Karpas-422 (cell line): ENCODE data around the gene NHSL1. TPM values are rescaled to one million over a fixed set of nuclear protein-coding genes. Genes with fewer than 3 reads are reported as not detected.

ENCODE experiments used
- DNase-seq: peaks from one replicate; pipeline ENCODE4 v3.0.0-alpha.2; 2015
- H2AFZ ChIP-seq: fragments of 200-600 bp; sonication (generic); 2 replicates; pipeline ENCODE4 v1.6.1; 2014; ENCODE audit warnings: antibody characterized with exemption, low read length, mixed read lengths
- H3K27ac ChIP-seq: fragments of 200-600 bp; sonication (generic); 2 replicates; pipeline ENCODE4 v1.5.1; 2014; ENCODE audit warnings: mild to moderate bottlenecking, low read length, moderate library complexity
- H3K27me3 ChIP-seq: fragments of 200-600 bp; sonication (generic); 2 replicates; pipeline ENCODE4 v1.6.1; 2014; ENCODE audit warnings: low read length, mixed read lengths
- H3K36me3 ChIP-seq: fragments of 200-600 bp; sonication (generic); 2 replicates; pipeline ENCODE4 v1.6.1; 2014; ENCODE audit warnings: low read length, mixed read lengths; ENCODE audit not compliant: insufficient read depth
- H3K4me1 ChIP-seq: fragments of 200-600 bp; sonication (generic); 2 replicates; pipeline ENCODE4 v1.6.1; 2014; ENCODE audit warnings: mild to moderate bottlenecking, low read length, mixed read lengths
- H3K4me2 ChIP-seq: fragments of 200-600 bp; sonication (generic); 2 replicates; pipeline ENCODE4 v1.6.1; 2014; ENCODE audit warnings: low read length, low read depth, mild to moderate bottlenecking; ENCODE audit not compliant: poor library complexity, severe bottlenecking
- H3K4me3 ChIP-seq: fragments of 200-600 bp; sonication (generic); 2 replicates; pipeline ENCODE4 v1.5.1; 2014; ENCODE audit warnings: mild to moderate bottlenecking, antibody characterized with exemption, low read length, mixed read lengths
- H3K79me2 ChIP-seq: fragments of 200-600 bp; sonication (generic); 2 replicates; pipeline ENCODE4 v1.6.1; 2014; ENCODE audit warnings: mild to moderate bottlenecking, low read length, mixed read lengths
- H3K9ac ChIP-seq: fragments of 200-600 bp; sonication (generic); 2 replicates; pipeline ENCODE4 v1.6.0; 2014; ENCODE audit warnings: low read length
- H3K9me2 ChIP-seq: fragments of 200-600 bp; sonication (generic), shearing (Covaris generic); replicated peaks from 2 replicates; pipeline ENCODE4 v1.6.0; 2014; ENCODE audit warnings: mild to moderate bottlenecking, low read length, moderate library complexity; ENCODE audit not compliant: insufficient read depth
- H3K9me3 ChIP-seq: fragments of 300-700, 200-600 bp; sonication (generic); 2 replicates; pipeline ENCODE4 v1.6.1; 2014; ENCODE audit warnings: low read length, mixed read lengths
- H4K20me1 ChIP-seq: fragments of 200-600 bp; sonication (generic); 2 replicates; pipeline ENCODE4 v1.6.1; 2014; ENCODE audit warnings: mild to moderate bottlenecking, antibody characterized with exemption, low read length, low read depth; ENCODE audit not compliant: insufficient read depth
- total RNA-seq: library from RNA; depleted of rRNA; stranded (reverse); fragments of >200 nt; shearing (Covaris generic); gene quantifications from 2 replicates; pipeline ENCODE4 v1.2.3, GENCODE V29; 2014; ENCODE audit warnings: low replicate concordance

NHSL1 gene
- total RNA-seq, 1 experiment from 2014 or later, result 2.6 TPM

DNA sequence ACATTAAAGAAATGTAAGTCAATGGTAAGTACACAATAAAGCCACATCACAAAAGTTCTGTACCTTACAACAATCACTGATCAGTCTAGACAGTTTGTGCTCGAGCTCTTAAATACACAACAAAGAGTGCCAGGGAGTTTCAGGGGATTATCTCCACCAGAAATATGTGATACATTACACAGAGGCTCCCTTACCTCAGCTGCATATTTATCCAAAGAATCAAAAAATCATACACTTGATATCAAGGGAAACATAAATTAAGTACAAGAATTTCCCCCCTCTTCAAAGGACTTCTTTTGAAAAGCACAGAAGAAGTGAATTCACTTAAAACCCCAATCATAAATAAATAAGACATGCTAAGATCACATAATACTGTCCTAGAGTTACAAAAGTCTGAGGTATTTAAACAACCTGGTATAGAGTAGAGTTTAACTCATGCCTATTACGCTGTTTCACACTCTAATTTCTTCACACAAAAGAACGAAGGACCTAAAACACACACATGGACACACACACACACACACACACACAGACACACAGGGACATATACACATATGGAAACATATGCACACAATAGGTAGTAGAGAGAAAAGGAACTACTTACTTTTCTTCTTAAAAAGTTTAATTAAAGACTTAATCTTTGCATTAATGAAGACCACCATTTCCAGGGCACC lies 528 bp downstream of the NHSL1 start:
- Histone ChIP-seq H3K36me3 (no peaks in the 10 kb centered on the region), H3K9me3 (no peaks in the 10 kb centered on the region), H4K20me1 (no peaks in the 10 kb centered on the region), H3K9ac (peak overlapping the region; percentile 53), H3K4me3 (peak overlapping the region; percentile 46), H3K4me1 (peaks cover 35% of the 10 kb centered on the region), H3K79me2 (no peaks in the 10 kb centered on the region), H3K9me2 (no peaks in the 10 kb centered on the region), H3K4me2 (peak overlapping the region; percentile 48), H2AFZ (no peak overlapping the region), H3K27ac (peak overlapping the region; percentile 81), H3K27me3 (no peaks in the 10 kb centered on the region)
- no peak for DNase-seq

DNA sequence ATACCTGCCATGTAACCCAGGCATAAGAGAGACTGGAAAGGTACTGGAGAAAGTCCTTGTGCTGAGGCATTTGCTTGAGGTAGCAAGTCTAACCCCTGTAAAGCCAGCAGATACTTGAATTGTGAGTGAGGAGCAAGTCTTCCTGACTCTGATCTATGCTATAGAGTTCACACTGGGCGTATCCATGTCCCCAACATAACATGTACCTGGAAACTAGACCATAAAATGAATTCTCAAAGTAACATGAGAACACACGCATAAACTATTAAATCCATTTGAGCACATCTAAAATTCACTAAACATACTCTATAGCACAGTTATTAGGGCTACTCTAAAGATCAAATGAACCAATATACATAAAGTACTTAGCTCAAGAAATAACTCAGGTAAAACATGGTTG lies 2.0 kb downstream of the NHSL1 start:
- Histone ChIP-seq H3K9me2 (no peaks in the 10 kb centered on the region), H3K79me2 (no peaks in the 10 kb centered on the region), H2AFZ (no peak overlapping the region), H3K9me3 (no peaks in the 10 kb centered on the region), H3K9ac (no peak overlapping the region), H3K4me1 (peaks cover 35% of the 10 kb centered on the region), H4K20me1 (no peaks in the 10 kb centered on the region), H3K27me3 (no peaks in the 10 kb centered on the region), H3K36me3 (no peaks in the 10 kb centered on the region), H3K4me2 (no peak overlapping the region), H3K4me3 (0 out of 2 replicates have a peak overlapping the region, but pooled peaks have one; percentile 46), H3K27ac (no peak overlapping the region)
- DNase-seq, result no peak

DNA sequence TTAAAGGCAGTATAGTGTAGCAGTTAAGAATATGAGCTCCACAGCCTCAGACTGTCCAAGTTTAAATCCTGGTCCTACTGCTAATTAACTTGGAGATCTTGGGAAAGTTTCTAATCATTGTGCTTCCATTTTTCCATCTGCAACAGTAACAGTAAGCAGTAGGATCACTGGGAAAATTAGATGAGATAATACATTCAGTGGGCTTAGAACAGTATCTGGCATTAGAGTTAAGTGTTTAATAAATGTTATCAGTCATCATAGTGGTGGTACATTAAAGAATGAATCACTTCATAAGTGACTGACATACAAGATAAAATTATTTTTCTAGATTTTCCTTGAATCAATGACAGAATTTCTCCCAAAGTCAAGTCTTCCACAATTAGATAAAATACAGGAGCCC lies 5.0 kb downstream of the NHSL1 start:
- Histone ChIP-seq H2AFZ (no peak overlapping the region), H3K9me2 (no peaks in the 10 kb centered on the region), H3K79me2 (no peaks in the 10 kb centered on the region)

DNA sequence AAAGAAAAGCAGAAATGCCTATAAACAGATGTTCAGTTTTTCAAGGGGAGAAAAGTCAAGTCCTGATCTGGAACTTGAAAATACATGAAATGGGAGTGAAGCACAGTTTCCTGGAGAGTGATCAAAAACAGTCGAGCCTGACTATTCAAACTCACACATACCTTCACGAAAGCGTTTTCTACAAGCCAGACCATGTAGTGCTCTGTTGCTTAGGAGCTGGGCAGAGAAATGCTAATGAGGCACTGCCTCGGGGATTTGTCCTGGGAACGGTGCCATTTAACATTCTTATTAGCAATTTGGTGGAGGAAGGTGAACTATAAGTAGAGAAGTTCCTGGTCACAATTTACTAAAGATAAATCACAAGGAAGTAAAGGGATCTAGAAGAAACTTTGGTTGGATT lies 5.9 kb downstream of the NHSL1 start:
- no peaks in the 10 kb centered on the region for H3K36me3 ChIP-seq
- peaks cover 10% of the 10 kb centered on the region for H3K4me1 ChIP-seq
- H3K4me2 ChIP-seq, result no peak overlapping the region
- DNase-seq, result no peak
- H3K27me3 ChIP-seq, result no peaks in the 10 kb centered on the region
- no peak overlapping the region for H3K4me3 ChIP-seq
- no peak overlapping the region for H3K27ac ChIP-seq
- H2AFZ ChIP-seq, result no peak overlapping the region
- H4K20me1 ChIP-seq, result no peaks in the 10 kb centered on the region
- no peaks in the 10 kb centered on the region for H3K9me2 ChIP-seq
- H3K9ac ChIP-seq, result no peak overlapping the region
- H3K9me3 ChIP-seq, result no peaks in the 10 kb centered on the region
- H3K79me2 ChIP-seq, result no peaks in the 10 kb centered on the region

More for the DNA sequence above, 5.0 kb downstream of the NHSL1 start:
- Histone ChIP-seq H3K4me1 (peaks cover 17% of the 10 kb centered on the region), H3K36me3 (no peaks in the 10 kb centered on the region), H3K27me3 (no peaks in the 10 kb centered on the region), H3K9ac (no peak overlapping the region), H3K4me3 (no peak overlapping the region), H3K9me3 (no peaks in the 10 kb centered on the region), H3K27ac (no peak overlapping the region), H4K20me1 (no peaks in the 10 kb centered on the region), H3K4me2 (no peak overlapping the region)
- no peak for DNase-seq

DNA sequence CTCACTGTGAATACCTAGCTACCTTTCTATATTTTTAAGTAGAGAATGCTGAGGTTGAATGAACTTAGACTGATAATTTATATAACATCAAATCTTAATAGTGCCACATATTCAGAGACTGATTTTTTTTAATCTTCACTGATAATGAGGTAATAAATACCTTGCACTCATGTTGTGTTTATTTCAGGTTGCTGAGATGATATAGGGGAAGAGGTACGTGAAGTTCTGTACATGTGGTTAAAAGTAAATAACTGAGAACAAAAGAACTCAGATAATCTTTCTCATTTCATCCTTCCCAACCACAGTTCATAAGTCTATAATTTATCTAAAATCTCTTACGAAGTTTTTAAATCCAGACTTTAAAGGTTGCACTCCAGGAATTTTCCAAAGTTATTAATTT lies 6.4 kb downstream of the NHSL1 start:
- H3K9ac ChIP-seq, result no peak overlapping the region
- H3K27me3 ChIP-seq, result no peaks in the 10 kb centered on the region
- H3K79me2 ChIP-seq, result no peaks in the 10 kb centered on the region
- no peak overlapping the region for H3K4me2 ChIP-seq
- no peak overlapping the region for H3K27ac ChIP-seq
- no peaks in the 10 kb centered on the region for H3K9me2 ChIP-seq
- DNase-seq, result no peak
- no peak overlapping the region for H2AFZ ChIP-seq
- H3K9me3 ChIP-seq, result no peaks in the 10 kb centered on the region
- H3K4me1 ChIP-seq, result peaks cover 5% of the 10 kb centered on the region
- H4K20me1 ChIP-seq, result no peaks in the 10 kb centered on the region
- no peak overlapping the region for H3K4me3 ChIP-seq
- H3K36me3 ChIP-seq, result no peaks in the 10 kb centered on the region

DNA sequence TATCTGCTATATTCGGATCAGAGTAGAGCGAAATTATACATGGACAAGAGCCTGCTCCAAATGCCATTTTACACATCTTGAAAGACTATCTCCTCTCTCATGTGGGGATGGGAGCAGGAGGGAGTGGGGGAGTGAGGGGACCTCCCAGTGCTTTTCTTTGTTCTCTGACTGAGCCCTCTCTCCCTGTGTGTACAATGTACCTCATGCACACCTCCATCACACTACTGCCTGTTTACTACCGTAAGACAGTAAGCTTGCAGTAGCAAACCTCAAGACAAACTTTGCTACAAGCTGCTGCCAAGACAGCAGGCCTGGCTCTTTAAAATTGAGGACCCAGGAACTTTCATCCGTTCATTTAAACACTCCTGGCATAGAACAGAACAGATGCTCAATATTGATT lies 7.2 kb downstream of the NHSL1 start:
- Histone ChIP-seq H3K27ac (no peak overlapping the region), H3K9me2 (no peaks in the 10 kb centered on the region), H3K27me3 (no peaks in the 10 kb centered on the region), H3K9me3 (no peaks in the 10 kb centered on the region), H2AFZ (no peak overlapping the region), H3K79me2 (no peaks in the 10 kb centered on the region), H4K20me1 (no peaks in the 10 kb centered on the region), H3K9ac (no peak overlapping the region), H3K4me2 (no peak overlapping the region), H3K4me3 (no peak overlapping the region), H3K4me1 (peaks cover 3% of the 10 kb centered on the region; the same call in 1 of the 2 replicates), H3K36me3 (no peaks in the 10 kb centered on the region)
- DNase-seq, result no peak

DNA sequence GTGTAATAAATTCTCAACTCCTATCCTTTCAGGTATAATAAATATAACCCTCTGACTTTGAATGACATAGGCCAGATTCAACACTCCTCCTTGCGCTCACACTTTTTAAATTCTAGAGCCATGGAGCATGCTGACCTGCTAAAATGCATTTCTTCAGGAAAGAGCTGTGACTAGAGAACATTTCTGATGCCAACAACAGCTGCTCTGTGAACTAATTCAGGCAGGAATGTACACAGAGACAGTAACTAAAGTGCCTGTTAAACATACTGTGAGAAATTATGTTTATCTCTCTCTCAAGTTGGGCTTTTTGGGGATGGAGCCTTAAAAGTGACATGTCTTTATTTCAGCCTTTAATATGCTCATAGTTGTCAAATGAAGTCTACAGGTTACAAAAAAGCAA lies 8.3 kb downstream of the NHSL1 start:
- no peaks in the 10 kb centered on the region for H3K79me2 ChIP-seq
- no peaks in the 10 kb centered on the region for H3K27me3 ChIP-seq
- no peaks in the 10 kb centered on the region for H3K9me2 ChIP-seq
- H3K4me2 ChIP-seq, result no peak overlapping the region
- H3K4me1 ChIP-seq, result peaks cover 3% of the 10 kb centered on the region; the same call in 1 of the 2 replicates
- no peak overlapping the region for H2AFZ ChIP-seq
- H3K4me3 ChIP-seq, result no peak overlapping the region
- H4K20me1 ChIP-seq, result no peaks in the 10 kb centered on the region
- no peaks in the 10 kb centered on the region for H3K36me3 ChIP-seq
- DNase-seq, result no peak
- H3K9me3 ChIP-seq, result no peaks in the 10 kb centered on the region
- H3K9ac ChIP-seq, result no peak overlapping the region
- H3K27ac ChIP-seq, result no peak overlapping the region

DNA sequence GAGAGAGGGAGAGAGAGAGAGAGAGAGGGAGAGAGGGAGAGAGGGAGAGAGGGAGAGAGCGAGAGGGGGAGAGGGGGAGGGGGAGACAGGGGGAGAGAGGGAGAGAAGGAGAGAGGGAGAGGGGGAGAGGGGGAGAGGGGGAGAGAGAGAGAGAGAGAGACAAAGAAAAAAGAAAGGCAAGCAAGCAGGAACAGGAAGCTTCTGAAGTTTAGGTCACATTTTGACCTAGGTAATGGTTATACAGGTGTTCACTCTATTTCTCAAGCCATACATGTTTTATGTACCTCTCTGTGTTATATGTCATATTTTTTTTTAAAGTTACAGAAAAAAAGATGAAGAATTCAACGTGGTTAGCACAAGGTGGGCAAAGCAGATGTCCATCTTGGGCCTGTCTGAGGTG lies 9.4 kb downstream of the NHSL1 start:
- H3K9me3 ChIP-seq, result no peaks in the 10 kb centered on the region
- no peak overlapping the region for H3K27ac ChIP-seq
- no peaks in the 10 kb centered on the region for H3K36me3 ChIP-seq
- H3K4me3 ChIP-seq, result no peak overlapping the region
- H2AFZ ChIP-seq, result no peak overlapping the region
- H3K4me1 ChIP-seq, result peaks cover 3% of the 10 kb centered on the region; the same call in 1 of the 2 replicates
- H3K9ac ChIP-seq, result no peak overlapping the region
- no peaks in the 10 kb centered on the region for H4K20me1 ChIP-seq
- H3K9me2 ChIP-seq, result no peaks in the 10 kb centered on the region
- no peak overlapping the region for H3K4me2 ChIP-seq
- H3K79me2 ChIP-seq, result no peaks in the 10 kb centered on the region
- DNase-seq, result no peak
- no peaks in the 10 kb centered on the region for H3K27me3 ChIP-seq
